NCI-H82 treated with DMSO at 0.1 percent for 48 hours (cell line): ENCODE measurements around the gene TXNDC11.
A peak's percentile ranks its signal among the peaks of the same experiment; 100 is the strongest.
"Not testable (repeated sequence)": the region's sequence is repeated elsewhere in the genome, so short reads cannot be mapped to it uniquely, and the experiment has no call there.

Experiments used
- DNase-seq: peaks from one replicate; lab custom pipeline; 2025; ENCODE audit not compliant: unreplicated experiment; lab: John Stamatoyannopoulos, UW

TXNDC11 gene, protein sequence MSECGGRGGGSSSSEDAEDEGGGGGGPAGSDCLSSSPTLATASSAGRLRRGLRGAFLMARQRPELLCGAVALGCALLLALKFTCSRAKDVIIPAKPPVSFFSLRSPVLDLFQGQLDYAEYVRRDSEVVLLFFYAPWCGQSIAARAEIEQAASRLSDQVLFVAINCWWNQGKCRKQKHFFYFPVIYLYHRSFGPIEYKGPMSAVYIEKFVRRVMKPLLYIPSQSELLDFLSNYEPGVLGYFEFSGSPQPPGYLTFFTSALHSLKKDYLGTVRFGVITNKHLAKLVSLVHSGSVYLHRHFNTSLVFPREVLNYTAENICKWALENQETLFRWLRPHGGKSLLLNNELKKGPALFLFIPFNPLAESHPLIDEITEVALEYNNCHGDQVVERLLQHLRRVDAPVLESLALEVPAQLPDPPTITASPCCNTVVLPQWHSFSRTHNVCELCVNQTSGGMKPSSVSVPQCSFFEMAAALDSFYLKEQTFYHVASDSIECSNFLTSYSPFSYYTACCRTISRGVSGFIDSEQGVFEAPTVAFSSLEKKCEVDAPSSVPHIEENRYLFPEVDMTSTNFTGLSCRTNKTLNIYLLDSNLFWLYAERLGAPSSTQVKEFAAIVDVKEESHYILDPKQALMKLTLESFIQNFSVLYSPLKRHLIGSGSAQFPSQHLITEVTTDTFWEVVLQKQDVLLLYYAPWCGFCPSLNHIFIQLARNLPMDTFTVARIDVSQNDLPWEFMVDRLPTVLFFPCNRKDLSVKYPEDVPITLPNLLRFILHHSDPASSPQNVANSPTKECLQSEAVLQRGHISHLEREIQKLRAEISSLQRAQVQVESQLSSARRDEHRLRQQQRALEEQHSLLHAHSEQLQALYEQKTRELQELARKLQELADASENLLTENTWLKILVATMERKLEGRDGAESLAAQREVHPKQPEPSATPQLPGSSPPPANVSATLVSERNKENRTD

DNA sequence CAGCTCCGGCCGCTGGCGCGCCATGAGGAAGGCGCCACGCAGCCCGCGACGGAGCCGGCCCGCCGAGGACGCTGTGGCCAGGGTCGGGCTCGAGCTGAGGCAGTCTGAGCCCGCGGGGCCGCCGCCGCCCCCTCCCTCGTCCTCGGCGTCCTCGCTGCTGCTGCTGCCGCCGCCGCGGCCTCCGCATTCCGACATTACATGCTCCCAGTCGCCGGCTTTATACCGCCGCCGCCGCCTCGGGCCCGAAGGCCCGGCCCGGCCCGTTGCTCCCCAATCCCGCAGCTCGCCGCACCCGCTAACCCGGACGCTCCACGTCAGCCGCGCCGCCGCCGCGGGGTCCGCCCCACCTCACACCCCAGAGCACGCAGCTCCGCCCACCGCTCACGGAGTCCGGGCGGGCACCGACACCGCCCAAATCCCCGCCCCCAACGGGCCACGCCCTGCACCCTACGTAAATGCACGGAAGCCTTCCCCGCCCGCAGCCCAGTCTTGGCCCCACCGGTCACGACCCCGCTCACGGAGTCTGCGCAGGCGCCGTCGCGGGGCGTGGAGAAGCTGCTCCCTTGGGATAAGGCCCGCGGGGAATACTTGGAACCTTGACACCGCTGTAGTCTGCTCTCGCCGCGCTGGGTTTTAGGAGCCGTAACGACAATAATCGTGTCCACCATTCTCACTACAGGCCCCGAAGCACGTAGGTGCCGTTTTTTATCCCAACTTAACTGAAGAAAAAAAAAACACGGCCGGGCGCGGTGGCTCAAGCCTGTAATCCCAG, at the start of gene TXNDC11:
Gene TXNDC11, minus strand, starts transcription at position 322 of the 772 bp plus-strand sequence. Its CDS starts 127 bp downstream, at position 195.
- peak; percentile 94 for DNase-seq

DNA sequence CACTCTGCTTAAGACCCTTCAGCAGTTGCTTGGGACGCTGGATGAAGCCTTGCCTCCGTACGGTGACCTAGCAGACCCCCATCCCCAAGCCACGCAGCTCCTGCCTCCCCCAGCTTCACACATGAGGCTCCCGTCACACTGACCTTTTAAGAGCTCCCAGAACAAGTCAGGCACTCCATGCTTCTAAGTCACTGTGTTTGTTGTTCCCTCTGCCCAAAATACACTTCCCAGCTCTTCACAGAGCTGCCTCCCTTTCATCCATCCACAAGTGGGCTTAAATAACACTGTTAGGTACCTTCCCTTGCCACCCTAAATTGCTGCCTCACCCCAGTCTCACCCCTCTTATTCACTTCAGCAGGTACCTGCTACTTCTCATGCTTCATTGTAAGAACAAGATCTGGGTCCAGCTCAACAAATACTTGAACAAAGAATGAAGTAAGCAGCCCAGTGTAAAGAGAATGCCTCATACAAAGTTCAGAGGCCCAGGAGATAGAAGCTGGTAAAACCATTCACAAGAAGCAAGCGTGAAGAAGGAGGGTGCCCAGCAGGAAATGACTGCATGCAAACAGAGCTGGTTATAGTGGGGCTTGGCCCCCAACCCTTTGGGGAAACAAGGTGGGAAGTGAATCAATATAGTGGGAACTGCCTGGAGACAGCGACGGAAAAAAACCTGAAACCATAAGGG, 48.6 kb upstream of the TXNDC11 start:
- no peak for DNase-seq

DNA sequence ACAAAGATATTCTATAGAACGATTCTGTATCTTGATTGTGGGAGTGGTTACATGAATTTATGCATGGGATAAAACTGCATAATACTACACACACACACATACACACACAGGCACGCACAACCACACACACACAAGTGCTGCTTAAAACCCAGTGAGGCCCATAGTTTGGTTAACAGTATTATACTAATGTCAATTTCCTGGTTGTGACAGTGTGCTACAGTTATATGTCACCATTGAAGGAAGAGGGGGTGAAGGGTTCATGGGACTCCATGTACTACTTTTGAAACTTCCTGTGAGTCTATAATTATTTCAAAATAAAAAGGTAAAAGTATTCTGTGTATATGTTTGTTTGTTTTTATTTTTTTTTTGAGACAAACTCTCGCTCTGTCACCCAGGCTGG, 46.3 kb upstream of the TXNDC11 start:
- DNase-seq: no peak

DNA sequence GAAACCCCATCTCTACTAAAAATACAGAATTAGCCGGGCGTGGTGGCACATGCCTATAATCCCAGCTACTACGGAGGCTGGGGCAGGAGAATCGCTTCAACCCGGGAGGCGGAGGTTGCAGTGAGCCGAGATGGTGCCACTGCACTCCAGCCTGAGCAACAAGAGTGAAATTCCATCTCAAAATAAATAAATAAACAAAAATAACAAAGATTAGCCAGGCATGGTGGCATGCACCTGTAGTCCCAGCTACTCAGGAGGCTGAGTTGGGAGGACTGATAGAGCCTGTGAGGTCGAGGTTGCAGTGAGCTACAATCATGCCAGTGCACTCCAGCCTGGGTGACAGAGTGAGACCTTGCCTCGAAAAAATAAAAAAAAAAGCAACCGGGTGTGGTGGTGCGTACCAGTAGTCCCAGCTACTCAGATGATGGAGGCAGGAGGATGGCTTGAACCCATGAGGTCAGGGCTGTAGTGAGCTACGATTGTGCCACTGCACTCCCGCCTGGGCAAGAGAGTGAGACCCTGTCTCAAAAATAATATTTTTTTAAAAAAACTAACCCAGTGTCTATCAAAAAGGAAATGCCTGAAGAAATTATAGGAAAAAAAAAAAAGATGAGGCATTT, 42.4 kb upstream of the TXNDC11 start:
- DNase-seq: not testable (repeated sequence)

DNA sequence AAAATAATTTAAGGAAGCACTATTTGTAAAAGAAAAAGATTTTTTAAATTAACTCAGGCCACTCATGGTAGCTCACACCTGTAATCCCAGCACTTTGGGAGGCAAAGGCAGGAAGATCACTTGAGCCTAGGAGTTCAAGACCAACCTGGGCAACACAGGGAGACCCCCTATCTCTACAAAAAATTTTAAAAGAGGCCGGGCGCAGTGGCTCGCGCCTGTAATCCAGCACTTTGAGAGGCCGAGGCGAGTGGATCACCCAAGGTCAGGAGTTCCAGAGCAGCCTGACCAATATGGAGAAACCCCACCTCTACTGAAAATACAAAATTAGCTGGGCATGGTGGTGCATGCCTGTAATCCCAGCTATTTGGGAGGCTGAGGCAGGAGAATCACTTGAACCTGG, 41.7 kb upstream of the TXNDC11 start:
- not testable (repeated sequence) for DNase-seq

DNA sequence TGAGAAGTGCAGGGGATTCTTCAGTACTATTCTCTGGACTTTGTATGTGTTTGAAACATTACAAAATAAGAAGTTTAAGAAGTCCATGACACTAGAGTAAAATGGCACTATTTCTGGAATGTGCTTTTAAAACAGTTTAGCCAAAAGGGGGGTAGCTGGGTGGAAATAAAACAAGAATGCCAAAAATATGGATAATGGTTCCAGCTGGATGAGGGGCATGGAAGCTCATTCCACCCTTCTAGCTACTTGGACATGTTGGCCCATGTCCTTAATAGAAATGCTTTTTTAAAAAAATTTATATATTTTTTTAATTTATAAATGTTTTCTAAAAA, 41.3 kb upstream of the TXNDC11 start:
- DNase-seq: no peak

DNA sequence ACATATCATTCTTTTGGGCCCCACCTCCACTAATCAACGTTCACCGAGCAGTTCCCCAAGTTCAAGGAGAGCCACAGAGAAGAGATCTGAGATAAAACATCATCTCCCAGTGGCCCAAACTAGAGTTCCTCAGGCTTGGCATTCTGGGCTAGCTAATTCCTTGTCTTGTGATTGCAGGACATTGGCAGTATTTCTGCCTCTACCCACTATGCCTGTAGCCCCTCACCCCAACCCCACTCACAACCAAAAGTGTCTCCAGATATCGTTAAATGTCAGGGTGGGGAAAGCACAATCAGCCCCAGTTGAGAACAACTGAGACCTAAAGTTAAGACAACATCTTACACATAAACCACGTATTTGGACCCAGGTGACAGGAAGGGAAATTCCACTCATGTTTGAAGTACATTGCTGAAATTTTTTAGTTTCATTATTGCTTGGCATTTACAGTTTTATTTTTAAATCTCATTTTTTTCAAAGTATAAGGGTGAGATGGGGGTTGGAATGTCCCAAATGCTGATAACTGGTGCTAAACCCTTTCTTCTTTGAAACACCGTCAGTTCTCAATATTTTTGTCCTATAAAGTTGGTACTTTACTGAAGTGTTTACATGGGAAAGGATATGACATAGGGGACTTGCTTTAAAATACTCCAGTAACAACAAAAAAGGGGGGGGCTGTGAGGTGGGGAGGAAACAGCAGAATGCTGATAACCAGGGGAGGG, 40.8 kb upstream of the TXNDC11 start:
- DNase-seq: no peak

DNA sequence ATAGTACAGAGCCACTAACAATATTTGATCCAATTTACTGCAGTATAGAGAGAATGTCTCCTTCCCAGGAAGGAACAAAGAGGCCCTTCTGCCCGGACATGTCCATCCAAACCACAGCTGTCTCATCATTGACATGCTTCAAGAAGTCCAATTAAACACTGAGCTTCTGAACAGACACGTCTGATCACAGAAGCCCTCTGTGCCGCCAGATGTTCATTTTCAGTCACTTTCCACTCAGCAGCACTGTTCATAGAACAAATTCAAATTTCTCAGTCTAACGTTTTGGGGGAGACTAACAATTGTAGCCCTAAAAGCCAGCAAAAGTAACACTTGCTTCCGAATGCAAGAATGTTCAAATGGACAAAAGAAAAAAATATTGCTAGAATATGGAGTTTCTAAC, 39.1 kb upstream of the TXNDC11 start:
- DNase-seq: peak; percentile 73

DNA sequence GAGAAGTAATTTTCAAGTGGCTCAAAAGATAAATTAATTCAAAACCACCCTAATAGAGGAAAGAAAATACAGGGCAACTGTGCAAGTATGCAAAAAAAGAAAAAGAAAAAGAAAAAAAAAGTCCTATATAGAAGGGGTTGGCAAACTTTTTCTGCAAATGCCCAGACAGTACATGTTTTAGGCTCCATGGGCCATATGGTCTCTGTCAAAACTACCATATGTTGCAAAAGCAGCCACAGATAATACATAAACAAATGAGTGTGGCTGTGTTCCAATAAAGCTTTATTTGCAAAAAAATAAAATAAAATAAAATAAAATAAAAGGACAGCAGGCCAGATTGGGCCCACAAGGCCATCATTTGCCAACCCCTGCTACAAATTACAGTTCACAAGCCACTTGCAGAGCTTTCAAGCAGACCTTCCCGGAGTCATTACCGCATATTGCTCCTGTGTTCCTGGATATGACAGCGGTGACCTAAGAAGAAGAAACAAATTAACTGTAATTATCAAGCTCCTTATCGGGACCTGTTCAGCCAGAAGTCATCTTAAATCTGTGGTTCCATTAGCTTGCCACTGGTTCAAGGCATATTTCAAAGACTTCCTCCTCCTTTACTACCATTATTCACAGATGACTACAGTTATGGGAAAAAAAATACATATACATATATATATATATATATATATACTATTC, 38.5 kb upstream of the TXNDC11 start:
- DNase-seq: peak; percentile 46

DNA sequence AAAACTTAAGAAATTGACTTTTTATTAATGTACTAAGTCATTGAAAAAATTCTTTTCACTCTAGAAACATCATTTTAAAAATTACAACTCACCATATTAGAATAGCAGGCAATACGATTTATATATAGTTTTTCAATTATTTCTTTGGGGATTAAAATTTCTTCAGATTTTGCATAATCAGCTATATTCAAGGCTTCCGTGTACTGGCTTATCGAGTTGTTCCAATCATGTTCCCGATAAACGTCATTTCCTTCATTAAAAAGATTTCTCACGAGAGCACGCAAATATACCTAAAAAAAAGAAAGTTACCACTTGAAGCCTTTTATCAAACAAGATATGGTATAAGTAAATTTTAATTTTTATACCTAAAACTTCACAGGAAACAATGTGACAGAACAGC, 36.4 kb upstream of the TXNDC11 start:
- no peak for DNase-seq

DNA sequence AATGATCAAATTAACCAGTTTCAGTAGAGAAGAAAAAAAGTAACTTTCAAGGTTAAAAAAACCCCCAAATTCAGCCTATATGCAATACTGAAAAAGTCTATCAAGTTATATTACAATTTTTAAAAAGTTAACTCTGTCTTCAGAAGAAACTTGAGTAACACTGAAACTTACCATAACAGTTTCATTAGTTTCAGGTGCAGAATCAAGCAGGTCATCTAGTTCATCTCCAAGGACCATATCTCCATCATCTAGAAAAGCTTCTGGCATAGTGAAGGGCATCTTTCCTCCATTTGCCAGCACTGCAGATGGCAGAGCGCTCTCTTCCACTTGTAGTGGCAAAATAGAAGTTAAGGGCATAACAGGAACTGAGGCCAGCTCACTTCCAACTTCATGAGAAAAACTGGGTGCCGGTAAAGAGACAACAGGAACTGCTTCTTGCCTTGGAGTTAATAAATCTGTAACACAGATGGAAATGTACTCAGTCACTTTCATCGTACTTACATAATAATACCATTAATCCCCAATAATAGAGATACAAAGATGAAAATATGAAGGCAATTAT, 31.5 kb upstream of the TXNDC11 start:
- no peak for DNase-seq

DNA sequence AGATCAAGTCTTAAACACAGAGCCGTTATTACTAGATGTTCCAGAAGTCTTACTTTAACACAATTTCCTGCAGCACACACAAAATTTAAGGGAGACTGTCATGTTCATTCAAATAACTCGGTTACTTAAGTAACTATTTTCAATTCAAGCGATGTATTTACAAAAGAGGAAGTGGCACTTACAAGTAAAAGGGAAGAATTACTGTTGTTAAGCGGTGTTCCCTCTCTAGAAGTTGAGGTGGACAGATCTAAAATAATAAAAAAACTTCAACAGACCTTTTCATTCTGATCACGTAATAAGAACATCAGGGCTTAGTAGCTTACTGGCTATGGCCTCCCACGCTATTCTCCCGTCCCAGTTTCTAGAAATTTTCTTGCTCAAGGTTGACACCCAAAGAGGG, 26.2 kb upstream of the TXNDC11 start:
- DNase-seq: no peak

DNA sequence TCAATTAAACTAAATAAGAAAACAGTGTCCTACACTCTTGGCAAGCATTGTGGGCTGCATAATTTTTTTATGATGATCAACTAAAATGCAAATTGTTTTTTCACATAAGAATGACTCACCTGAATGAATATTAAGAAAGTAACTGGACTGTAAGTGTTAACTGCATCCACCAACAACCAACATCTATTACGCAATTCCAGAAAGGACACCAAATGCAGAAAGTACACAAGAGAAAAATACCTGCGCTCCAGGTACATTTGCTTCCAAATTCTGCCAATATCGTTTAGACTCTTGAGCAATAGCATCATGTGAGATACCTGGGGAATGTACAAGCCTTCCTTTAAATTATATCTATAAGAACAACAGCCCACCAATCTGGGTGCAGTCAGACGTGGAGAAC, 19.8 kb upstream of the TXNDC11 start:
- no peak for DNase-seq

DNA sequence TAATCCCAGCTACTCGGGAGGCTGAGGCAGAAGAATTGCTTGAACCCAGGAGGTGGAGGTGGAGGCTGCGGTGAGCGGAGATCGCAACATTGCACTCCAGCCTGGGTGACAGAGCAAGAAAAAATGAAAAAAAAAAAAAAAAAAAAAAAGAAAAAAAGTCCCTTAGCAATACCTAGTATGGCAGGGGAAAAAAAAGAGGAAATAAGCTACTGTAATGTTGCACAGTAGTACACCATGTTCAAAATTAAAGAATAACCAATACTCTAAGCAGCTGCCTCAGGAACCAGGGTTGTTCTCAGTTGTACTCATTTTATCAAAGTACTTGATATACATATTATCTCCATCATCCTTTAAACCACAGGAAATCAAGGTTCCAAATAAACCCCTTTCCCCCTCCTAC, 17.3 kb upstream of the TXNDC11 start:
- no peak for DNase-seq

DNA sequence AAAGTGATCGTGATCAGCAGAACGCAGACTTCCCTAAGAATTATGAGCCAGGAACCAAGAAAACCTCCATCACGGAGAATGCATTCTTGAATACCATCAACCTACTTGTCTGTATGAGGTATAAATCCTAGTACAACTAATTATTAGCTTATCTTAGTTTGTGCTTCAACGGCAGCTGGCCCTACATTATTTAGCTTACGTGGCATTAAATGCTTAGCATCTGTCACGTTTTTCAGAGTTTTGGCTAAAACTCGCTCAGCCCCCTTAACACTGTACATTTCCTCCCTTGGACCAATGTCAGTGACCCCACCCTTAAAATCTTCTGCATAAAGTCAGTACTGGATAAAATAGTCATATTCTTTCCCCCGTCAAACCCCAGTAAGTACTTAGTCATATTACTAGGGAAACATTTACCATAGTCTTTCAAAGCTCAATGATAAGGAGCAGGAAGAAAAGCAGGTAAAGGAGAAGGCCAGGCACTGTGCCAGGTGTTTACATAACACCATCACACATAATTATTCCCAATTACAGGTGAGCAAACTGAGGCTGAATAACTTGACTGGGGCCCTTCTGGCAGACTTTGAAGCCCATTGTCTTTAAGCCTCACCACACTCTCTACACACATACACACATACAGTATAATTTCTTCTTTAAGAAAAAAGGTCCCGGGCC, 16.6 kb upstream of the TXNDC11 start:
- DNase-seq: peak; percentile 73

DNA sequence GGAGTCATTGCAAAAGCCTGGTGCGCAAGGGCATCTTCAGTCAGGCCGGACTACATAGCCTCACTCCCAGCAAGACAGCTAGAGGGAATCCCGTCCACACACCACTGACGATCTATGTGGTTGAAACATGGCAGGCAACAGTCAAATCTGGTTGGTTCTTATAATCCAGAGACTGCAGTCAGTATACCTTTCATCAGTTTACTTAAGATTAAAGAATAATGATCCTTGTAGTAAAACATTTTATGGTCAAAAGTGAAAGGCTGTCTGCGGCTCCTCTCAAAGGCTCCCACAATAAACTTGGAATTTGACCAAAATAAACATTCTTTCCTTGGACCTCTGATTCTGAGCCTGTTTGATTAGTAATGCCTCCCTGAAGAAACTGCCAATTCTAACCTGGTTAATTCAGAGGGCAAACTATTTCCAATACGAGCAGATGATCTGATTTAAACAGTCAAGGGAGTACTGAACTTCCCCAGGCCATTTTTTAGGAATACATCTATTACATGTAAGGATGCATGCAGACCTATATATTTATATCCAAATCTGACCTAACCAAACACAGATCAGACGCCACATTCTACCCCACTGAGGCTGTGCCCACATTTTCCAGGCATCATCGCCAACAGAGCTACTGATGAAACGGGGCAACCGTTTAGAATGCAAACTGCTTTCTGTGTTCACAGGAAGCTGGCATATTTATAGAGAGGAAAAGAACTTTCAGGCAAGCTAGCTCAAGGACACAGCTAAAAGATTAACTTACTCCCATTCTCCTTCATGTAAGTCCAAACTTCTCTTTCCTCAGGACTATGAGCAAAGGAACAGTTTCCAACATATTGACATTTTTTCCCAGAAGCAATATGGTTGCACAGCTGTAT, 15.3 kb upstream of the TXNDC11 start:
- DNase-seq: no peak

DNA sequence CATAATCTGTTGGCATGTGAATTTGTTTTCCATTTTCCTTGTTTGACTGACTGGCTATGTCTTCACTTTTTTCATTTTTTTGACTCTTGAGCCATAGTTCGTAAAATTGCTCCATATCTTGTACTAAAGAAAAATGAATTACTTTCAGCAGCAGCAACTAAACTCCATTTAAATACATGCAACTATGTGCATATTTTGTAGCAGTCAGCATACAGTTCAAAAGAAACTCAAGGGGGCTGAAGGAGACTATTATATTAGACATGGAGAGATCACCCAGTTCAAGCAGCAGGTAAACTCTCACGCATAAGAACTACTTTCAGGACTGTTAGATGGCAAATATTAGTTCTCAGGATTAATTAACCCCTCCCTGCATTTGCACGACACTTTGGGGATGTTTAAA, 13.6 kb upstream of the TXNDC11 start:
- DNase-seq: no peak
